ENCODE results near the gene FAM120A.

The FAM120A gene

DNA sequence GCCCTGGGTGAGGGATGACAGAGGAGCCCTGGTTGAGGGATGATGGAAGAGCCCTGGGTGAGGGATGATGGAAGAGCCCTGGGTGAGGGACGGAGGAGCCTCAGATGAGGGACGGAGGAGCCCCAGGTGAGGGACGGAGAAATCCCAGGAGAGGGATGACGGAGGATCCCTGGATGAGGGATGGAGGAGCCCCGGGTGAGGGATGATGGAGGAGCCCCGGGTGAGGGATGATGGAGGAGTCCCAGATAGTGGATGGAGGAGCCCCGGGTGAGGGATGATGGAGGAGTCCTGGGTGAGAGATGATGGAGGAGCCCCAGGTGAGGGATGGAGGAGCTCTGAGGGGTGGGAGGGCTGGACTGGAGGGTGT, 135.8 kb downstream of the FAM120A start:
- peaks cover 2% of the 10 kb centered on the region for H3K9me3 ChIP-seq (ENCODE audit: severe bottlenecking)
- H3K27ac ChIP-seq (ENCODE audit: poor library complexity, severe bottlenecking) = no peak overlapping the region
- no peak overlapping the region for H3K4me3 ChIP-seq (ENCODE audit: severe bottlenecking)
- ATAC-seq (ENCODE audit: low read depth) (no peak), DNase-seq (ENCODE audit: low spot score) (no peak)
- no peaks in the 10 kb centered on the region for H3K27me3 ChIP-seq (ENCODE audit: insufficient read depth, poor library complexity, severe bottlenecking)
- H3K36me3 ChIP-seq (ENCODE audit: low read depth) = peaks cover 10% of the 10 kb centered on the region
- no peaks in the 10 kb centered on the region for H3K4me1 ChIP-seq (ENCODE audit: insufficient read depth, poor library complexity, severe bottlenecking)
- TF ChIP-seq, protein P1, sequence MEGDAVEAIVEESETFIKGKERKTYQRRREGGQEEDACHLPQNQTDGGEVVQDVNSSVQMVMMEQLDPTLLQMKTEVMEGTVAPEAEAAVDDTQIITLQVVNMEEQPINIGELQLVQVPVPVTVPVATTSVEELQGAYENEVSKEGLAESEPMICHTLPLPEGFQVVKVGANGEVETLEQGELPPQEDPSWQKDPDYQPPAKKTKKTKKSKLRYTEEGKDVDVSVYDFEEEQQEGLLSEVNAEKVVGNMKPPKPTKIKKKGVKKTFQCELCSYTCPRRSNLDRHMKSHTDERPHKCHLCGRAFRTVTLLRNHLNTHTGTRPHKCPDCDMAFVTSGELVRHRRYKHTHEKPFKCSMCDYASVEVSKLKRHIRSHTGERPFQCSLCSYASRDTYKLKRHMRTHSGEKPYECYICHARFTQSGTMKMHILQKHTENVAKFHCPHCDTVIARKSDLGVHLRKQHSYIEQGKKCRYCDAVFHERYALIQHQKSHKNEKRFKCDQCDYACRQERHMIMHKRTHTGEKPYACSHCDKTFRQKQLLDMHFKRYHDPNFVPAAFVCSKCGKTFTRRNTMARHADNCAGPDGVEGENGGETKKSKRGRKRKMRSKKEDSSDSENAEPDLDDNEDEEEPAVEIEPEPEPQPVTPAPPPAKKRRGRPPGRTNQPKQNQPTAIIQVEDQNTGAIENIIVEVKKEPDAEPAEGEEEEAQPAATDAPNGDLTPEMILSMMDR (IDR thresholded peaks at IDR 0.05; ENCODE audit: poor library complexity, severe bottlenecking) = no peak

DNA sequence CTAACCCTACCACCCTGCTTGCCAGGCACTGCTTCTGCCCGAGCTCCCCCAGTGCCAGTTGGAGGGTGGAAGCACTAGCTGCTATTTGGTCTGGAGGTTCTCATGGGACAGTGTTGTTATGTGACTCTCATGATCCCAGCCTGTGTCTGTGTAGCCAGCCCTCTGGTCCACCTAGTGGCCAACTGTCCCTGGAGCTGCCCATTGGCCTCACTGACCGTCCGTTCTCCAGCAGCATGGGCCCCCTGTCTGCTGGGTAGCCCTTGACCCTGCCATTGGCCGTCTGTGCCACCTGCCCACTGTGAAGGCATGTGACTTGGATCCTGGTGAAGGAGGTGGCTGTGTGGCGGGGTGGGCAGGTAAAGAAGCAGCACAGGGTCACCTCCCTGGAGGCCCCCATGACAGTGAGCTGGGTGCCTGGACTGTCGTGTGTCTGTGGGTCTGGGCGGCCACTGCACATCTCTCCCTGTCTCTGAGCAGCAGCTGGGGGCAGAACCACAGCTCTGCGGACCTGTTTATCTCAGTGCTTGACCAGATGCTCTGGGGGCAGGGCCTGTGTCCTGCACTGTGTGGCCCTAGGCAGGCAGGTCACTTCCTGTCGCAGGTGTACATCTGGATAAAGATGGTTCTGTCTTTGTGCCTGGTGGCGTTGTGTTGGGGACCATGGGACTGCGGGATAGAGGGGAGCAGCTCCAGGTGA, 136.3 kb downstream of the FAM120A start:
- Histone ChIP-seq H3K27me3 (ENCODE audit: insufficient read depth, poor library complexity, severe bottlenecking) (no peaks in the 10 kb centered on the region), H3K27ac (ENCODE audit: poor library complexity, severe bottlenecking) (no peak overlapping the region), H3K9me3 (ENCODE audit: severe bottlenecking) (peaks cover 2% of the 10 kb centered on the region), H3K4me1 (ENCODE audit: insufficient read depth, poor library complexity, severe bottlenecking) (no peaks in the 10 kb centered on the region), H3K4me3 (ENCODE audit: severe bottlenecking) (no peak overlapping the region), H3K36me3 (ENCODE audit: low read depth) (peaks cover 9% of the 10 kb centered on the region)
- TF ChIP-seq, protein P1 (IDR thresholded peaks at IDR 0.05; ENCODE audit: poor library complexity, severe bottlenecking) = no peak
- DNase-seq (ENCODE audit: low spot score) = no peak
- no peak for ATAC-seq (ENCODE audit: low read depth)

DNA sequence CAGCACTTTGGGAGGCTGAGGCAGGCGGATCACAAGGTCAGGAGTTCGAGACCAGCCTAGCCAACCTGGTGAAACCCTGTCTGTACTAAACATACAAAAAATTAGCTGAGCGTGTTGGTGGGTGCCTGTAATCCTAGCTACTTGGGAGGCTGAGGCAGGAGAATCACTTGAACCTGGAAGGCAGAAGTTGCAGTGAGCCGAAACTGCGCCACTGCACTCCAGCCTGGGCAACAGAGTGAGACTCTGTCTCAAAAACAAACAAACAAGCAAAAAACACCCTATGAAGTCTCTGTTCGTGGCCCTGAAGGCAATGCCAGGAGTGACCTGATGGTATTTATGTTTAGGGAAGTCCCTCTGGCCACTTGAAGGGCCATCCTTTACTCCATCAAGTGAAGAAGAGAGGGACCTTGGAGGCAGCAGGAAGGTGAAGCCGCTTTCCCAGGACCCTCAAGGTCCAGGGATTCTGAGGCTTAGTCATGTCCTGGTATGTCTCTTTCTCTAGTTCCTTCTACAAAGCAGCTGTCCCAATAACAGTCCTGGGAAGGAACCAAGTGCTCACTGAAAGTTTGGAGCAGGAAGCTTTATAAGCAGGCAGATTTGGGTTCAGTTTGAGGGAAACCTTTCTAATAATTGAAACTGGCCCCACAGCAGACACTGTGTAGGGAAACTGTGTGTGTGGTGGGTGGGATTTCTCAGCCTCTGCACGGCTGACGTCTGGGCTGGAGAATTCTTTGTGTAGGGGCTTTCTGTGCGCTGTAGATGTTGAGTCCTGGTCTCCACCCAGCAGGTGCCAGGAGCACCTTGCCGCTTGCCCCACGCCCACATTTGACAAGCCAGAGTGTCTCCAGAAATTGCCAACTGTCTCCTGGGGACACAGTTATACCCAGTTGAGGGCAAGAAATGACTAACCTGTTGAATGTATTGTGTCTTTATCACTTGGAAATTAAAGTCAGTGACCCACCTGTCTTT, 137.4 kb downstream of the FAM120A start:
- Histone ChIP-seq H3K9me3 (ENCODE audit: severe bottlenecking) (no peaks in the 10 kb centered on the region), H3K27me3 (ENCODE audit: insufficient read depth, poor library complexity, severe bottlenecking) (no peaks in the 10 kb centered on the region), H3K4me3 (ENCODE audit: severe bottlenecking) (no peak overlapping the region), H3K4me1 (ENCODE audit: insufficient read depth, poor library complexity, severe bottlenecking) (peaks cover 9% of the 10 kb centered on the region), H3K36me3 (ENCODE audit: low read depth) (peaks cover 5% of the 10 kb centered on the region; the same call in 1 of the 2 replicates), H3K27ac (ENCODE audit: poor library complexity, severe bottlenecking) (no peak overlapping the region)
- DNase-seq (ENCODE audit: low spot score) (no peak), ATAC-seq (ENCODE audit: low read depth) (no peak)
- TF ChIP-seq, protein P1 (IDR thresholded peaks at IDR 0.05; ENCODE audit: poor library complexity, severe bottlenecking) = no peak

DNA sequence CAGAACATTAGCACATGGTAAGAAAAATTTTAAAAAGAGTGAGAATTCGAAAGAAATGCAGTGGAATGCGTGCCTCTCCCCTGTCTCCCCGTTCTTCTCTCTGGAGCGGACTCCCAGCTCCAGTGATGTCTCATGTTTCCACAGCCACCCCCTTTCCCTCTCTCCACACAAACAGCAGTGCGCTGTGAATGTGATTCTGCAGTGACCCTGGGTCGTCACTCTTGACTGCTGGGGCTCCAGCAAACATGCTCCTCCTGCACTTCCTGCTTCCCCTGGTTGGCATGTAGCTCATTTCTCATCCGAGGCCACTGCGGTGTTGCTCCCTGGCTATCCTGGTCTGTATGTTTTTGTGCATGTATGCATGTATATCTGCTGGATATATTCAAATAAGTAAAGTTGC, 138.2 kb downstream of the FAM120A start:
- Histone ChIP-seq H3K4me3 (ENCODE audit: severe bottlenecking) (no peak overlapping the region), H3K27me3 (ENCODE audit: insufficient read depth, poor library complexity, severe bottlenecking) (no peaks in the 10 kb centered on the region), H3K36me3 (ENCODE audit: low read depth) (peaks cover 2% of the 10 kb centered on the region; the same call in 1 of the 2 replicates), H3K27ac (ENCODE audit: poor library complexity, severe bottlenecking) (no peak overlapping the region), H3K4me1 (ENCODE audit: insufficient read depth, poor library complexity, severe bottlenecking) (peaks cover 16% of the 10 kb centered on the region), H3K9me3 (ENCODE audit: severe bottlenecking) (no peaks in the 10 kb centered on the region)
- ATAC-seq (ENCODE audit: low read depth) = no peak
- no peak for DNase-seq (ENCODE audit: low spot score)
- TF ChIP-seq, protein P1 (IDR thresholded peaks at IDR 0.05; ENCODE audit: poor library complexity, severe bottlenecking) = no peak

Data from RWPE2 (cell line).